Measurements from ENCODE around the gene POLA1.

The POLA1 gene

DNA sequence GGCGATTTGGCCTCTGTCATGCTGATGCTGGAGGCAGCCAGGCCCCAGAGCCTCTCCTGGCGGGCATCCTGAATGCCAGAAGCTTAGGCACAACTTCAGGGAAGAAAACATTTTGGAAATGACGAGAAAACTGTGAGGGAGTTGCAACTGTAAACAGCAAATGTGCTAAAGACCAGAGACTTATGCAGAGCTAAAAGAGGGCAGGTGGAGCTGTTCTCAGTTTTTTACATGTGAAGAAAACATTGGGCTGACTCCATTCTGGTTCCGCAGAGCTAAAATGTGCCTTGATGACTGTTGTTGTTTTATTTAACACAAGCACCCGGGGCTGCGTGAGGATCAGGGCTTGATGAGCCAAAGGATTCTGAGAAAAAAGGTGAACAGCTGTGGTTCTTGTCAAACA, 332.9 kb downstream of the POLA1 start:
- no peak for DNase-seq (ENCODE audit: low spot score)

DNA sequence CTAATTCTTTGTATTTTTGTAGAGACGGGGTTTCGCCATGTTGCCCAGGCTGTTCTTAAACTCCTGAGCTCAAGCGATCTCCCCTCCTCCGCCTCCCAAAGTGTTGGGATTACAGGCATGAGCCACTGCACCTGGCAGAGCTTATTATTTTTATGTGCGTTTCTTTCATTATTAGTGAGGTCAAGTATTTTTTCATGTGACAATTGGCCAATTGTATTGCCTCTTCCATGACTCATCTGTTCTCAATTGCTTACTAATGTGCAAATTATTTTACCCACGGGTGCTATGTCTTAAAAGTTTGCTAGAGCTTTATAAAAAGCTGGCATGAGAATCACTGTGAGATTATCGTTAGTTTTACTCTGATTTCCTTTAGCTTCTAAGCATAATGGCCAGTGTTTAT, 335.0 kb downstream of the POLA1 start:
- no peak for DNase-seq (ENCODE audit: low spot score)

DNA sequence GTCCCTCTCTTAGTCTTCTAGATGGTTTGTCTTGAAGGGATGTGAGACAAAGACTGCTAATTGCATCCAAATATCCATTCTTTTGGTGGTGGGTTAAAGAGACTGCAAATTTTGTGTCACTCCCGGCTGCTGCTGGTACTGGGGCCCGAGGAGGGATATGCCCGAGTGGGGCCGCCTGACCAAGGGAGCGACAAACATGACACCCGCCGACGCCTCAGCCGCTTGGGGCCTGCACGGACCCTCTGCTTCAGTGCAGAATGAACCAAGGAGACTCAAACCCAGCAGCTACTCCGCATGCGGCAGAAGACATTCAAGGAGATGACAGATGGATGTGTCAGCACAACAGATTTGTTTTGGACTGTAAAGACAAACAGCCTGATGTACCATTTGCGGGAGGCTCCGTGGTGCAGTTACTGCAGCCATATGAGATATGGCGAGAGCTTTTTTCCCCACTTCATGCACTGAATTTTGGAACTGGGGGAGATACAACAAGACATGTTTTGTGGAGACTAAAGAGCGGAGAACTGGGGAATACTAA, 335.6 kb downstream of the POLA1 start:
- no peak for DNase-seq (ENCODE audit: low spot score)

DNA sequence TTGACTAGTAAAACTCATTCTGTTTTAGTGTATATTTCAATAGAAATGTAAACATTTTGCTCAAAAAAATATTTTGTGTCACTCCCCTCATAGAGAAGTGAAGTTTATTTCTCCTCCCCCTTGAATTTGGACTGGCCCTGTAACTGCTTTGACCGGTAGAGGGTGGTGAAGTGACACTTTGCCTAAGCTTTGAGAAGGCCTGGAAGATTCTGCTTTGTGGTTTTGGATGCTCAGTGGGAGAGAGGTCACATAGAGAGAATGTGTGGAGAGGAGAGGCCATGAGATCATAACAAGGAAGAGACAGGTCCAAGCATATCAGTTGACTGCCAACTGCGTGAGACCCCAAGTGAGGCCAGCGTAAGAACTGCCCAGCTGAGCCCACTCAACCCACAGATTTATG, 341.2 kb downstream of the POLA1 start:
- peak; percentile 16 for DNase-seq (ENCODE audit: low spot score)

DNA sequence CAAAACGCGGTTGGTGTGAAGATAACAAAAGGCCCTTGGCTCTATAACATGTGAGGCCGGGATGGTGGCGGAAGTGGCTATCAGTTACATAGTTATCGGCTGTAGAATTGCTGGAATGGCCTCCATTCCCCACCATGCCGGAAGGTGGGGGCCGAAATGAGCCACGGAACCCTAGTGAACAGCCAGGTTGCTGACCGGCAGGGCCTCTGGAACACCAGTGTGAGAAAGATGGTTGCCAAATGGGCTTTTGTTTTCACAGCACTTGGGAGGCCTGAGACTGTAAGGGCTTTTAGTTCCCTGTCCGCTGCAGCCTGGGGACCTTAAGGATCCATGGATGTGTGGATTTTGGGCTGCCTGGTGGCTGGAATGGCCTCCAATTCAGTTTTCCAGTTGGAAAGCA, 345.3 kb downstream of the POLA1 start:
- no peak for DNase-seq (ENCODE audit: low spot score)

DNA sequence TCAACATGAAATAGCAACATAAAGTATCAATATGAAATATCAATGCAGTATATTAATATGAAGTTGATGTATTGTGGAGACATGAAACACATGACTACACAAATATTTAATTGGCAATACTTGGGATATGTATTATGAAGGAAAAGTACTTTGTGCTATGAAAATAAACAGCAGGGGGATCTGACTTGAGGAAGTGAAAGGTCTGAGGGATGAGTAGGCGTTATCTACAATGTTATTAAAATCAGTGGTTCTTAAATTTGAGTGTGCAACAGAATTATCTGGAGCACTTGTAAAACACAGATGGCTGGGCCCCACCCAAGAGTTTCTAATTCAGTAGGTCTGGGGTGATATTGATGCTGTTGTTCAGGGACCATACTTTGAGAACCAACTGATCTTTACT, 349.5 kb downstream of the POLA1 start:
- no peak for DNase-seq (ENCODE audit: low spot score)

Data from AG20443 (cell line).